NCI-H2081 (cell line): ENCODE measurements around the gene SNORC.
"Not testable (repeated sequence)": the region's sequence is repeated elsewhere in the genome, so short reads cannot be mapped to it uniquely, and the experiment has no call there.

Experiments
- DNase-seq, 2 experiments: peaks; one replicate each; lab custom pipeline; 2025; lab: John Stamatoyannopoulos, UW

Gene SNORC

DNA sequence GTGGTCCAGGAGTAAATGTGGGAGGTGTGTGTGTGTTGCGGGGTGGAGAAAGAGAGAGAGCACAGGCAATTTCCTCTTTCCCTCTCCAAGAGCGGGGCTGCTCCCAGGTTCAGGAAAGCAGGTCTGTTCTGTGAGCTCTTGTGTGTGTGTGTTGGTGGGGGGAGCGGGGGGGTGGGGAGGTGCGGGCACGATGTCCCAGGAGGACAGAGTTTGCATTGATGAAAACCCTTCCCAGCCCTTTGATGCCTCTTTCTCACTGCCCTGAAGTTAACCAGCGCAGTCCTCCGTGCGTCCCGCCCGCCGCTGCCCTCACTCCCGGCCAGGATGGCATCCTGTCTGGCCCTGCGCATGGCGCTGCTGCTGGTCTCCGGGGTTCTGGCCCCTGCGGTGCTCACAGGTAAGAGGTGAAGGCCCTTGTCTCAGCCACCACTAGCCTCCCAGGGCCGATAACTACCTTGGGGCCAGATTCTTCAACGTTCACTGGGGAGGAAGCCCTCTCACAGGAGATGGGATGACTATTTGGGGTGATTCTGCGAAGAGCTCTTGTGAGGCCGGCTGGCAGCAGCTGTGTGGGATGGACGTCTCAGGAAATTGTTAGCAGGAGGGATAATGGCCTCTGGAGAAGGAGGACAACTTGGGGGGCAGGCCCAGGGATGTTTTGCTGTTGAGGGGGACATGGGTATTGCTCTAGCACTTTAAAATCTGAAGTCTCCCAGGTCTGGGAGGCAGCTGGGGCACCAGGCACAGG is at the start of gene SNORC:
SNORC (plus strand) TSS at position 247 of the 748 bp plus-strand sequence; CDS start at position 325, 78 bp downstream.
- no peak for DNase-seq

DNA sequence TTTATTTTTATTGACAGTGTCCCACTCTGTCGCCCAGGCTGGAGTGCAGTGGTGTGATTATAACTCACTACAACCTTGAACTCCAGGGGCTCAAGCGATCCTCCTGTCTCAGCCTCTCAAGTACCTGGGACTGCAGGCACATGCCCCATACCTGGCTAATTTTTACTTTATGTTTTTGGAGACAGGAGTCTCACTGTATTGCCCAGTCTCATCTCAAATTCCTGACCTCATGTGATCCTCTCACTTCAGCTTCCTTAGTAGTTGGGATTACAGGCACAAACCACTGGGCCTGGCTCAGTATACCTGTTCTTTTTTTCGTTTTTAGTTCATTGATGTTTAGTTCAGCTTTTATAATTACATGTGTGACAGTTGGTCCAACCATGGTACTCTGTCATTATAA is 40.1 kb upstream of the SNORC start:
- no peak for DNase-seq

DNA sequence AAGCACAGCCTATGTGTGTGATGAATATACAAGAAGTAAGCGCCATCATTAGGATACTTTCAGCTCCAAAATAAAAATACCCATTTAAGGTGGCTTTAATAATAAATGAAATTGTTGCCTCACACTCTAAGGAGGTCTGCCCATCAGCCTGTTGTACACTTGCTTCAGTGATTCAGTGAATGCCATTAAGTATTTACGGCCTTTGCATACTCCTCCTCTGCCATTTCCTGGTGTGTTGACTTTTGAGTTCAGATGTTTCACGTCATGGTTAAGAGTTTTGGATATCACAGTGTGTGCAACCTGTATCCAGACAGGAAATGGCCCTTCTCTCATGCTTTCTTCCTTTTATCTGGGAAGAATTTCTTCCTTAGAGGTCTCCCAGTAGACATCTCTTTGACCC is 38.6 kb upstream of the SNORC start:
- DNase-seq: no peak

DNA sequence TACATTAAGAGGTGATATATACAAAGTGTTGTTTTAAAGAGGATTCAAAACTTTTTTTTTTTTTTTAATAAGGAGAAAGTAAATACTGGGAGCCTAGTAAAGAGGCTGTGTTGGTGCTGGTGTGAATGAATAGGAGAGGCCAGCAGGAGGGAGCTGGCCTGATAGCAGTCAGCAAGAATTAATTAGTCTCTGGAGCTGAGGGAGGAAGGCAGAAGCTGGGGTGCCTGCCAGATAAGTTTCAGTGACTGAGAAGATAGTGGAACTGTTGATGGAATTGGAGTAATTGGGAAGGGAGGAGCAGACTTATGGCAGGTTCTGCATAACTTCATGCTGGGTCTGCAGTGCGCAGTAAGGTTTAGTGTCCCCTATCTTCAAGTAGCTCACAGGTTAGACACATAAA is 36.2 kb upstream of the SNORC start:
- no peak for DNase-seq

DNA sequence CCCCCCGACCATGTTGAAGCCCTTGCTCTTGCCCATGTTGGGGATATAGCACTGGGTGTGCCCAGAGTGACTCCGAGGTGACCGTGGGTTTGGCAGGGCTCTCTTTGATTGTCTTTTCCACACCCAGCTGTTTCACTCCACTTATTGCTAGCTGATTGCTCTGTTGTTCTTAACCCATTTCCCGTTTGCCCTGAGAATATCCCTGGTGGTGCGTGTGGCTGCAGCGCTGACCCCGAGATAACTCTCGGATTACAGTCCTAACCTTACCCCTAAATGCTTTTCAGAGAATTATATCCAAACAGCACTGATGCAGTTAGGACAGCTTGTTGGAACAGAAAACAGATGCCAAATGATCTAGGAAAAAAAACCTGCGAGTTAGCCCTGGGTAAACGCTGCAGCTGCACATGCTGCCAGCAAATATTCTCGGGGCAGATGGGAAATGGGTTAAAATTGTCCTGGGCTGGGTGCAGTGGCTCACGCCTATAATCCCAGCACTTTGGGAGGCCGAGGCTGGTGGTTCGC is 34.3 kb upstream of the SNORC start:
- DNase-seq: no peak

DNA sequence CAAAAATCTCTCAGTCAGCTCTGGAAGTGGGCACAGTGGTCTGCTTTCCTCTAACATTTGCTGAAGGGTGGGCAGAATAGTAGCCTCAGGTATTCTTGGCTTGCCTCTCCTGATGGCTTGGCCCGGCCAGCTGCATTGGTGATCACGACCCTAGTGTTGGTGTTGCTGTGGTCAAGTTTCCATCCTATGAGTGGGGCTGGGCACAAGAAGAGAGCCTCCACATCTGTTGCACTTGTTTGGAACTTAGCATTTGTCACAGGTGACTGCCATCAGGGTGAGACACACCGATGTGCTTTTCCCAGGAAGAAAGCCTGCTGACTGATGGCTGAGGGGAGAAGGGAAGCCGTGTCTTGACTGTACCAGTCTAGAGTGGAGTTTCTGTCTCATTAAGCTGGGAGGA is 33.1 kb upstream of the SNORC start:
- DNase-seq: no peak

DNA sequence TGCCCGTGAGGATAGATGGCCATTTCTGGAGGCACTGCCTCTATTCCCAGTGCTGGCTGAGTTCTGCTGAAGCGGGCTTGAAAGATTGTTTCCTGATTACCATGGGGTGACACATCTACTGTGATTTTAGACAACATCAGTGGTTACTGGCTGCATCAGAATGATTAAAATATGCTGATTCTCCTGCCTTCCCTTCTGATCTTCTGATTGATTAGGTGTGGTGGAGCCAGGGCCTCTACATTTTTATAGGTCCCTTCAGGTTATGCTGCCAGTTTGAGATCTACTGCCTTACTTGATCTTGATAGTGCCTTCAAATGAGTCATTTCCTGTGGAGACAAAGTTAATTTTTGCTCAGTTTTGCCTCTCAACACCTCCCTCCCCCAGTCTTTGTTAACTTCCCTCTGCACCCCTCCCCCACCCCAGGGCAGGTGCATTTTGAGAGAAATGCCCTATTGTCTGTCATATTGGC is 31.6 kb upstream of the SNORC start:
- no peak for DNase-seq

DNA sequence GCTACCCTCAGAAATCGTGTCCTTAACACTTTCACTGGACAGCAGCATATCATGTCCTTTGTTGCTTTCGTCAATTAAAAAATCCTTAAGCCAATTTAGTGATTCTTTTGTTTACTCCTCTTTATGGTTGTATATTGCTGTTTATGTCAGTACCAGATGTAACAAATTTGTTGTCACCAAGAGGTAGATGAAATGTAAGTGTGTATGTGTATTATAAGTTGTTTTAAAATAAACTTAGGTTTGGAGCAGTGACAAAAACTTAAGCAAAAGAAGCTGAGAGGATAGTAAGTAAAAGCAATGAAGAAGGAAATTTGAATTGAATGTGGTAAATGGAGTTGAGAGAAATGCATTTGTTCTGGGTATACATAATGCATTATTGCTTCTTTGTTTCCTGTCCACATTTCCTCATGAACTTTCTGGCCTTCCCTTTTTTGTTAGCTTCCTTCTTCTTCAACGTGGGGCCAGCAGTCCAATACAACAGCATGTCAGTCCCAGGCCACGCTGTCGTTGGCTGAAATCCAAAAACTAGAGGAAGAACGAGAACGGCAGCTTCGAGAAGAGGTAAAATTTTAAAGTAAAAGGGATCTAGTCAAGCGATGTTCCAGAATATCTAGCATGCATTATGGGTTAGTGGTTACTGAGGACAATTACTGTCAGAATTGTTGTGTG is 30.5 kb upstream of the SNORC start:
- no peak for DNase-seq

DNA sequence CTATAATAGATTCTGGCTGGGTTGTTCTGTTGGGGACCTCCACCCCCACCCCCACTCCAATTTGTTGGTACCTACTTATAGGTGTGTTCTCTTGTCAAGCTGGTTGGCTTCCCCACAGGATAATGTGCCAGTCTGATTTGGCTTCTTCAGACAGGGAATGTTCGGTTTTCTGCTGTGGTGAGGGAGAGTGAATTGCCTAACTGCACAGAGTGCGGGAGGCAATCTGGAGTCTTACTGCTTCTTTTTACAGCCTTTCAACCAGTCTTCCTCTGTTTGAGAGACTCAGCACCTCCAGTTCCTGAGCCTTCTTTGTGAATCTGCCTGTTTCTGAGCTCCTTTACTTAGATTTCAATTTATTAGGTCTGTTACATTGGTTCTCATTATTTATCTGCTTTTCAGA is 27.4 kb upstream of the SNORC start:
- no peak for DNase-seq

DNA sequence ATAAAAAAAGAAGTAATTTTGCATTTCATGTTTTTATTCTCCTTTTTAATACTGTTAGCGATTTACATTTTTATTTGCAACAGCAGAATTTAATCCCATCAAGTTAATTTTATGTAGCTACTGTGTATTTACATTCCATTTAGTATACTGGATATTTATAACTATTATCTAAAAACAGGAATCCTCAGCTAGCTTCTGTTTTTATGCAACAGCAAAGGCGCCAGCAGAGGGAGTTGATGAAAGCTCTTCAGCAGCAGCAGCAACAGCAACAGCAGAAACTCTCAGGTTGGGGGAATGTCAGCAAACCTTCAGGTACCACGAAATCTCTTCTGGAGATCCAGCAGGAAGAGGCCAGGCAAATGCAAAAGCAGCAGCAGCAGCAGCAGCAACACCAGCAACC is 26.2 kb upstream of the SNORC start:
- no peak for DNase-seq

DNA sequence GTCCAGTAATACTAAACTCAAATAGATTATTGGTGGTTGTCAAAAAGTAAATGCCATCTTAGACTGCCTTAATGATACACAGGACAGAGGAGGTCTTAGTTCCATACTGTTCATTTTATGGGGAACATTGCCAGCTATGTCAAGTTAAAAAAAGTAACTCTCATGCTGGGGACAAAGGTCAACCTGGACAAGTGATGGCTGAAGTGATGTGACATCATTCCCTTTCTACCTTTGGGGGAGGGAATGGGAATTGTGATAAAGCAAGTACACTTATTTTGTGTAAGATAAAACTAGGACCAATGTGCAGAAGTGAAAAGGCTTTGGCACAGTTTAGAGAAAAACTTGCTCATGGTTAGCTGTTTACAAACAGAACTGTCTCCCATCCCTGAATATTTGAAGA is 24.0 kb upstream of the SNORC start:
- no peak for DNase-seq

DNA sequence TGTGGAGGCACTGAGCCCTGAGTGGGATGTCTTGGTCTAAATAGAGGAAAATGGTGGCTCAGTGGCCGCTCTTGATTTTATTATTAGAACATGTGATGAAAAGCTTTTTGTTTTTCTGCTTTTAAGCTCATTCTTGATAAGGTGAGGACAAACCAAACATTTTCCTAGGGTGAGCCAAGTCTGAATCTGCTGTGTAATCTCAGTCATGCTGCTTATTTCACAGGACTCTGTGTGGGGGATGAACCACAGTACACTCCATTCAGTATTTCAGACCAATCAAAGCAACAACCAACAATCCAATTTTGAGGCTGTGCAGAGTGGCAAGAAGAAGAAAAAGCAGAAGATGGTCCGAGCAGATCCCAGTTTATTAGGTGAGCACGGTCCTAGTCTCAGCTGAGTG is 20.0 kb upstream of the SNORC start:
- no peak for DNase-seq

DNA sequence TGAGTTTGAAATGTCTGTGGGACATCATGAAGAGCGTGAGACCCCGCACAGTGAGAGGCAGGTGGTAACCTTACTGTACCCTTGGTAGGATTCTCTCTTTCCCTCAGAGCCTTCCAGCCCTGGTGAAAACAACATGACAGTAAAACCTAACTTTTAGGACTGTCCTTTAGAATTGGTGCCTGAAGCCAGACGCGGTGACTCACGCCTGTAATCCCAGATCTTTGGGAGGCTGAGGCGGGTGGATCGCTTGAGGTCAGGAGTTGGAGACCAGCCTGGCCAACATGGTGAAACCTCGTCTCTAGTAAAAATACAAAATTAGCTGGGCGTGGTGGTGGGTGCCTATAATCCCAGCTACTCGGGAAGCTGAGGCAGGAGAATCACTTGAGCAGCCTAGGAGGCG is 18.0 kb upstream of the SNORC start:
- DNase-seq: not testable (repeated sequence)

DNA sequence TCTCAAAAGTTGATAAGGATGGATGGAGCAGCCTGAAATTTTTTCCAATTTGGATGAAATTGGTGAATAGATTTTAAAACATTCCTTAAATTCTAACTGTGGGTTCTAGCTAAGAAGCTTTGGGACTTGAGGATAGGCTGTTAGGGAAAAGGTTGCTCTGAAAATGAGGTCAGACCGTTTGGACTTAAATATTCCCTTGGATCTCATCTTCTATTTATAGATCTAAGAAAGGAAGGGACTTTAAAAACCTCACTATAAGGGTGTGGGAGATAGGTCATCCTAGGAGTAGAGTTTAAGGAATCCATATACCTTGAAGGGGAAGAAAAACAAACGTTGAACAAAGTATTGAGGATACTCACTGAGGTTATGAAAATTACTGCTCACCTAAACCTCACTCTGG is 17.4 kb upstream of the SNORC start:
- DNase-seq: no peak

DNA sequence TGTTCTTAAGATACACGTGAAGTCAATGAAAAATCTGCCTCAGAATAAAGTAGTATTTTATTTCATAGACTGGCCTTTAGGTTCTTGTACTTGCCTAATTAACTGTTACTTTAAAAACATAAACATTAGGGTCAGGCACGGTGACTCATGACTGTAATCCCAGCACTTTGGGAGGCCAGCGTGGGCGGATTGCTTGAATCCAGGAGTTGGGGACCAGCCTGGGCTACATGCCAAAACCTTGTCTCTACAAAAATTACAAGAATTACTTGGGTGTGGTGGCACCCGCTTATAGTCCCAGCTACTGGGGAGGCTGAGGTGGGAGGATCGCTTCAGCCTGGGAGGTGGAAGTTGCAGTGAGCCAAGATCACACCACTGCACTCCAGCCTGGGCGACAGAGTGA is 16.0 kb upstream of the SNORC start:
- DNase-seq: no peak

DNA sequence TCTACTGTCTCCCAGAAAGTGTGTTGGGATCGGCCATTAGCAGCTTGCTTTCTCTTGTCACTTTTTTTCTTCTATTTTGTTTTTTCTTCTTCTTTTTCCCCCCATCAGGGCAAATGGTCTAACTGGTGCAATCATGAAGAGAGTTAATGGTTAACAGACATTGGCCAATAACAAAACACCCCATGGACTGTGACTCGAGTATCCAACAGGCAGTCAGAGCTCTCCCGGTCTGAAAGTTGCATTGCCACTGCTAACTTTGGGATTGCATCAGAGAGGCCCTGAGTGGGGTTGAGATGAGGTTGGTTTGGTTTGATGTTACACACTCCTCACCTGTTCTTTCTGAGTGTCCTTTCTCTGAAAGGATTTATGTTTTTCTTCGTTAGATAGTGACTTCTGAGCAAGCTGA is 12.9 kb upstream of the SNORC start:
- DNase-seq: no peak

DNA sequence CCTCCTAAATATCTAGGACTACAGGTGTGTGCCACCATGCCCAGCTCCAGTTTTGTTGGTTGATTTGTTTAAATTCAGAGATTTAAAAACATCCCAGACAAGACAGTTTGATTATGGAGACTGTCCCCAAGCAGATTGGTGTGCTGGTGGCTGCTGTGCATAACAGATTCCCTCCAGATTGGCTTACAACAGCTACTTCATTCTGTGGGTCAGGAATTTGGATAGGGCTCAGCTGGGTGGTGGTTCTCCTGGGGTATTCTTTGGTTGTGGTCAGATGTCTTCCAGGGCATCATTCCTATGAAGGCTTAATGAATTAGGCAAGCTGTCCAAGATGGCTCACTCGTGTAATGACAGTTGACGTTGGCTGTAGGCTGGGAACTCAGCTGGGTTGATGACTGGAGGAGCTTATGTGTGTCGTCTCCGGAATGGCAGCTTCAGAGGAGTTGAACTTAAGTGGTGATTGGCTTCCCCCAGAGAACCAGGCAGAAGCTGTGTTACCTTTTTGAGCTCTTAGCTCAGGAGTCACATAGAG is 10.6 kb upstream of the SNORC start:
- no peak for DNase-seq

DNA sequence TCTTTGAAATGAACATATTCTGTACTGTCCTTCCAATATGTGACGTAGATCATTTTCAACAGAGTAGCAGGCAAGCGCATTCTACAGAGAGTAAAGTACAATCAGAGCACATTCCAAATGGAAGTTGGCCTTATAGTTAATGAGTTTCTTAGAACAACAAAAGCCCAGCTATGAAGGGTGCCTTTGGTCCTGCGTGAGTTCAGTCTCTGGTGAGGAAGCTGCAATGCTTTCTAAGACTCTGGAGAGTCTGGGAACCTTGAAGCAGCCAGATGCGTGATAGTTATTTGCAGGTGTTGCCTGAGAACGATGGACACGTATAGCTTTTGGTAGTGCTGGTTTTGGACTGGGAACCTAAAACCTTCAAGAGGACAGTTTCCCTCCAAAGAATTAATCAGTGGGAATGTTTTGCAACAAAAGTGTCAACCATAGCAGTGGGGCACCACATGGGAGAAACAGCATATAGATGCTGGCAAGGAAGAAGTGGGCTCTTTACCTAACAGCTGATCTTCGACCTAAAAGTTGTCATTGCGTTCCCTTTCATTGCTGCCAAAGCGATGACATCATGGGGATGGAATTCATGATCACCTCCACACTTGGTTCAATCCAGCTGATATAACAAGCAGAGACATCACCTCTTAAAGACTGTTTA is 9.3 kb upstream of the SNORC start:
- no peak for DNase-seq

DNA sequence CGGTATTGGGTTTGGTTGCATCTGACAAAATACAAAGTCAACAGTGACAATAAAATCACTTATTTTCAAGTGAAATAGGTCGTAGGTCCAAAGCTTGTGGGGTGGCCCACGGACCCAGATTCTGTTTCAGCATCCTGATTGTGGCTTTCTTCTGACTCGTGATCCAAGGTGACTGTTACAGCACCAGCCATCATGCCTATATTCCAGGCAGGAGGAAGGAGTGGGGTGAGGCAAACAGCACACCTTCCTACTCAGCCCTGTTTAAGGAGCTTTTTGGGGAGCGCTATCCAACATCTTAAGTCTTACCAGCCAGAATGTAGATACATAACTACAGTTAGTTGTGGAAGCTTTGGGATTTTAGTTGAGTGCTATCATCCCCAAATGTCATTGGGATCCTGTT is 8.7 kb upstream of the SNORC start:
- DNase-seq: no peak

DNA sequence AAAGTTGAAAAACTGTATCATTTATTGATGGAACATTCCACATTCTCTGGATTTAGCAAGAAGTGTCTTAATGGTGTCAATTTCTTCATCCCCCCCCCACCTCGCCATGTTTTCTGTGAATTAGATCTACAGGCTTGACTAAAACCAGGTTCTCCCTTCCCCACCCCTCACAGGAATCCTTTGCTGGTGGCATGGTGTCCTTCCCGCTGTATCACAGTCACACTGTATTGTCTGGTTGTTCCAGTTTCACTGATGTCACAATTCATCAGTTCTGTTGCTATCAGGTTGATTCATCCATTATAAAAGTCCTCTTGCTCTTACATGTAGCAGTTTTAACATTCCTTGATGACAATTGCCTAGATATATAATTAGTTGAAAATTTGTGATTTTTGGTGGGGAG is 6.1 kb upstream of the SNORC start:
- no peak for DNase-seq

DNA sequence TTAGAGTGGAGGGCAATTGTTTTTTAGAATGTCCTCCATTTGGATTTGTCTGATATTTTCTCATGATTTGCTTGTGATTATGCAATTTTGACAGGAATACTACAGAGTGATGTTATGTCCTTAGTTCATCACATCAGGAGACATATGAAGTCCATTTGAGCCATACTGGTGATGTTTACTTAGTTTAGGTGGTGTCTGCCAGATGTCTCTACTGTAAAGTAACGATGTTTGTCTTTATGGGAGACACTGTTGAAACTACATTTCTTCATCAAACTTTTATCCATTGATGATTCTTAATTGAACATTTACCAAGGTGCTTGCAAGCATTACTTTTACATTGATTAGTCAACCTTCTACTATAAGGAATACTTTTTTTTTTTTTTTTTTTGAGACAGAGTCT is 4.9 kb upstream of the SNORC start:
- DNase-seq: no peak

DNA sequence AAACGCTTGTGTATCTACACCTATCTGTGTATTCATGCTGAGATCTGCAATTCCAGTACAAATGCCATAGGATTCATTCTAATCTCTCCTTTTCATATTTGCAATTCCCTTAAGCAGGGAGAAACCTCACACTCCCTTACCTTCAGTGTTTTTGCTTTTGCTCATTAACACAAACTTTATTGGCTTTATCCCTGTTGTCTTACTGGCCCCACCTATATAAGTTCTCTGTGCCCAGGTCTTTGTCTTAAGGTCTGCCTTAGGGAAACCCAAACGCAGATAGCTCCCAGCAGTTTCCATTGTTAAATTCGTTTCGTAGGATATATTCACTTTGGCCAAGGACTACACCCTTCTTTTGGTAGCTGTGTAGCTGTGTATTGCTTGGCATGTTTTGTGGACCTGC is 4.0 kb upstream of the SNORC start:
- DNase-seq: no peak
